Lower lobe of right lung (tissue), 2 donors: ENCODE data around the gene FAM219A. TPM values are rescaled to one million over a fixed set of nuclear protein-coding genes. Genes with fewer than 3 reads are reported as not detected.

Source experiments
- ATAC-seq, 2 donors: fragments of 200-7000 bp; cut with Tn5 transposase; one replicate each; pipeline ENCODE4 v1.9.1; 2020 to 2022; ENCODE audit warnings: mild to moderate bottlenecking in 2 of 2, moderate library complexity in 2 of 2
- DNase-seq: peaks from one replicate; pipeline ENCODE4 v3.0.0-alpha.2; 2020
- H3K27ac ChIP-seq: fragments of 200-600 bp; one replicate; pipeline ENCODE4 v1.8.0; 2022
- H3K27me3 ChIP-seq: fragments of 200-600 bp; one replicate; pipeline ENCODE4 v1.8.0; 2022; ENCODE audit warnings: low read depth
- H3K36me3 ChIP-seq: fragments of 200-600 bp; one replicate; pipeline ENCODE4 v1.8.0; 2022; ENCODE audit warnings: mild to moderate bottlenecking
- H3K4me1 ChIP-seq: fragments of 200-600 bp; one replicate; pipeline ENCODE4 v1.8.0; 2022
- H3K4me3 ChIP-seq: fragments of 200-600 bp; one replicate; pipeline ENCODE4 v1.8.0; 2022; ENCODE audit warnings: mild to moderate bottlenecking
- H3K9me3 ChIP-seq: fragments of 200-600 bp; one replicate; pipeline ENCODE4 v1.8.0; 2022
- intact Hi-C: fragments of 100-400 bp; cut with DNase I; formaldehyde crosslinking; loops from one replicate; pipeline ENCODE4 v1.11.0; 2022
- total RNA-seq: library from RNA; stranded (reverse); fragmentation: NEBNext Ultra II Directional; extraction: Animal tissue kit (Norgen Biotek cat#: 25700); gene quantifications from one replicate; pipeline ENCODE4 v1.2.1, GENCODE V29; 2021
- TF ChIP-seq, protein P1 (sequence below): fragments of 200-600 bp; IDR thresholded peaks from one replicate; pipeline ENCODE4 v1.8.0; 2022; ENCODE audit warnings: antibody characterized with exemption, mild to moderate bottlenecking
- donor health status: DM: no; HTN: yes; CAD: no; lungs with severe emphysema.

FAM219A gene
- total RNA-seq, 1 donor from 2014 or later: 24.5 TPM

DNA sequence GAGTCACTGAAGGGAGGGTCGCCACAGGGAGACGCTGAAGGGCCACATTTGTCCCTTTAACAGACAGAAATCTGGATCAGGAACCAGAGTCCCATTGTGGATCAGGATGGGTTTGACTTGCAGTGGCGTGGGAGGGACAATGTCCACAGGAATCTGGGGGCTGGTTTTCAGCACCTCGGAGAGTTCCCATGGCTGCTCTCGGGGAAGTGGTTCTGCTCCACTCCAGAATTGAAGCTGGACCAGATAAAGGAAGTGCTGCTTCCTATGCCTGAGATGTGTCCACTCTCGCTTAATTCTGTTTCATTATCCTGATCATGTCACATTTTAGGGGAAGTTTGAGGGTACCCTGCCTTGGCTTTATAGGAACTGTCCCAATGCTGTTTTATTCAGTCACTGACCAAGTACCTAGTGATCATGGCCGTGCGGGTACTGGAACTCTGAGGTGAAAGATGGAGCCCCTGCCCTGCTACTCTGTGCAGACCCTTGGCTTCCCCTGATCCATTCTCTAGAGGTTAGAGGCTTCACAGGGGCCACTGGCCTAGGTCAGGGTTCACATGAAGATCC lies 35.7 kb upstream of the FAM219A start:
- no peaks in the 10 kb centered on the region for H3K27me3 ChIP-seq
- H3K4me1 ChIP-seq: no peaks in the 10 kb centered on the region
- no peaks in the 10 kb centered on the region for H3K36me3 ChIP-seq
- TF ChIP-seq, protein P1, sequence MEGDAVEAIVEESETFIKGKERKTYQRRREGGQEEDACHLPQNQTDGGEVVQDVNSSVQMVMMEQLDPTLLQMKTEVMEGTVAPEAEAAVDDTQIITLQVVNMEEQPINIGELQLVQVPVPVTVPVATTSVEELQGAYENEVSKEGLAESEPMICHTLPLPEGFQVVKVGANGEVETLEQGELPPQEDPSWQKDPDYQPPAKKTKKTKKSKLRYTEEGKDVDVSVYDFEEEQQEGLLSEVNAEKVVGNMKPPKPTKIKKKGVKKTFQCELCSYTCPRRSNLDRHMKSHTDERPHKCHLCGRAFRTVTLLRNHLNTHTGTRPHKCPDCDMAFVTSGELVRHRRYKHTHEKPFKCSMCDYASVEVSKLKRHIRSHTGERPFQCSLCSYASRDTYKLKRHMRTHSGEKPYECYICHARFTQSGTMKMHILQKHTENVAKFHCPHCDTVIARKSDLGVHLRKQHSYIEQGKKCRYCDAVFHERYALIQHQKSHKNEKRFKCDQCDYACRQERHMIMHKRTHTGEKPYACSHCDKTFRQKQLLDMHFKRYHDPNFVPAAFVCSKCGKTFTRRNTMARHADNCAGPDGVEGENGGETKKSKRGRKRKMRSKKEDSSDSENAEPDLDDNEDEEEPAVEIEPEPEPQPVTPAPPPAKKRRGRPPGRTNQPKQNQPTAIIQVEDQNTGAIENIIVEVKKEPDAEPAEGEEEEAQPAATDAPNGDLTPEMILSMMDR: no peak
- intact Hi-C loops: no loop called here
- no peak for DNase-seq
- no peaks in the 10 kb centered on the region for H3K9me3 ChIP-seq
- H3K4me3 ChIP-seq: no peak overlapping the region
- ATAC-seq: peak; percentile 48 to 72
- H3K27ac ChIP-seq: no peak overlapping the region

DNA sequence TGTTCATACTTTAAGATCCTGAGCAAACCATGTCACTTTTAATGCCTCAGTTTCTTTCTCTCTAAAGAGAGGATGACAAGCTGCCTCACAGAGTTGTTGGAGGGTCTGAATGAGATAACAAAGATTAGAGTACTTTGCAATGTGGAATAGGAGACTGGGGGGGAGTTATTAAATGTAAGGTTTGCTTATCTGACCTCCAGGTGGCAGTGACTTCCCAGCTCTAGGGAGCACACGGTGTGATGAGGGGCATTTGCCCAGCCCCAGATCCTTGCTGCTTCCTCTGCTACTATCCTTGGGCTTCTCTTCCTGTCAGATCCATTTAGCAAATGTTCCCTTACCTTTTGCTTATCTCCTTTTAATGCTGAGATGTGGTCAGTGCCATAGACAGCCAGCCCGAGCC lies 33.7 kb upstream of the FAM219A start:
- intact Hi-C loops: no loop called here
- no peaks in the 10 kb centered on the region for H3K36me3 ChIP-seq
- H3K4me1 ChIP-seq: no peaks in the 10 kb centered on the region
- no peak for DNase-seq
- H3K4me3 ChIP-seq: no peak overlapping the region
- no peaks in the 10 kb centered on the region for H3K27me3 ChIP-seq
- TF ChIP-seq, protein P1: no peak
- no peaks in the 10 kb centered on the region for H3K9me3 ChIP-seq
- no peak overlapping the region for H3K27ac ChIP-seq
- ATAC-seq: no peak

DNA sequence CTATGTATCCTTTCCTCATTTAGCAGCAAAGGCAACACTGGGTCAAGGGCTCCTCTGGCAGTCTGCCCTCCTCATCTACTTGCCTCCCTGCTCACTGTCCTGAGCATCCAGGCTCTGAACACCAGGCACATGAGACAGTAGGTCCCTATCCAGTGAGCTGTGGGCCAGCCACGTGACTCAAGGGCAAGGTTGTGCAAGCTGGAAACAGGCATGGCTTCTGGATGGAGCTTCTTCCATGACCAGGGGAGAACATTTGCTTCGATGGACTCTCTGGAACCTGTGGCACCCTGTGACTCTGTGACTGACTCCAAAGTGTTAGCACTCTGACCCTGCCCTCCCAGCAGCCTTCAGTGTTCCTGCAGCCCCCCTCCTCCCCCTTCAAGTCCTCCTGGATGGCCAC lies 33.2 kb upstream of the FAM219A start:
- no peaks in the 10 kb centered on the region for H3K27me3 ChIP-seq
- H3K4me1 ChIP-seq: no peaks in the 10 kb centered on the region
- no peaks in the 10 kb centered on the region for H3K9me3 ChIP-seq
- intact Hi-C loops: no loop called here
- TF ChIP-seq, protein P1: no peak
- DNase-seq (no peak), ATAC-seq (no peak)
- H3K27ac ChIP-seq: no peak overlapping the region
- H3K4me3 ChIP-seq: no peak overlapping the region
- H3K36me3 ChIP-seq: no peaks in the 10 kb centered on the region

DNA sequence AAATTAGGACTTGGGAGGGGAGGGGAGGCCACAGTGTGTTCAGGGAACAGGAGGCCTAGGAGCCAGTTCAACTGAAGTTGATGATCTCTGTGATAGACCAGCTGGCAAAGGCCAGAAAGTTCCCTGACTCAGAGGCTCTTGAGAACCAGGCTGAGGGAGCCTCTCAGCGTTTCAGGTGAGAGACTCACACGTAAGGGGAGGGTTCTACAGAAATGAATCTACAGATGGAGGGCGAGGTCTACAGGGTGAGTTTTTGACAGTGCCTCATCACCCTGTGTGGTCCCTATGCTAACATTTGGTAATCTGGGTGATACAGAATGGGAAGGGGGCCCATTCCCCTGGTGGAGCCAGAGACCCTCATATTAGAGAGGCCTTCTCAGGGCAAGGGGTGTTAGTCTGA lies 32.4 kb upstream of the FAM219A start:
- DNase-seq: no peak
- Histone ChIP-seq H3K4me1 (no peaks in the 10 kb centered on the region), H3K27me3 (no peaks in the 10 kb centered on the region), H3K9me3 (no peaks in the 10 kb centered on the region), H3K36me3 (no peaks in the 10 kb centered on the region), H3K27ac (no peak overlapping the region), H3K4me3 (no peak overlapping the region)
- intact Hi-C loops: no loop called here
- TF ChIP-seq, protein P1: no peak
- no peak for ATAC-seq

DNA sequence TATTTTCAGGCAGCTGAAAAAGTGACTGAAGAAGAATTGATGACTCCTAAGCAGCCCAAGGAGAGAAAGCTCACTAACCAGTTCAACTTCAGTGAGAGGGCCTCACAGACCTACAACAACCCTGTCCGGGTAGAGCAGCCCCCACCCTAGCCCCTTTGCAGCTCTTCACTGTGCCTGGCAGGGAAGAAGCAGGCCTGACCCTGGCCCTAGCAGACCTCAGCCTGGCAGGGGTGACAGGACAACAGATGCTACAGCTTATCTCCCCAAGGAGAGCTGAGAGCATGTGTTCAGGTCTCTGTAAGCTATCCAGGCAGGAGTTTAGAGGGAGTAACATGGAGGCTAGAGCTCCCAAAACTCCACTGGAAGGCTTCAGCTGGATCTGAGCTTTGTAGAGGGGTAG lies 32.0 kb upstream of the FAM219A start:
- DNase-seq (no peak), ATAC-seq (no peak)
- Histone ChIP-seq H3K4me3 (no peak overlapping the region), H3K9me3 (no peaks in the 10 kb centered on the region), H3K4me1 (no peaks in the 10 kb centered on the region), H3K27me3 (no peaks in the 10 kb centered on the region), H3K27ac (no peak overlapping the region), H3K36me3 (no peaks in the 10 kb centered on the region)
- intact Hi-C loops: no loop called here
- TF ChIP-seq, protein P1: no peak

DNA sequence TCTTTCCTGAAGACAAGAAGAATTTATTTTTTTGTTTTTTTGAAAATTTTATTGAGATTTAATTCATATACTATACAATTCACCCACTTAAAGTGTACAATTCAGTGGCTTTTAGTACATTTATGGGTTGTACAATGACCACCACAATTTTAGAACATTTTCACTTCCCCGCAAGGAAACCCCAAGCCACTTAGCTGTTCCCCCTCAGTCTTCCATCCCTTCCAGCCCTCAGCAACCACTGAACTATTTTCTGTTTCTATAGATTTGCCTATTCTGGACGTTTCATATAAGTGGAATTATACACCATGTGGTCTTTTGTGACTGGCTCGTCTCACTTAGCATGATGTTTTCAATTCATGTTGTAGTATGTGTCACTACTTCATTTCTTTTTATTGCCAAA lies 28.2 kb upstream of the FAM219A start:
- H3K36me3 ChIP-seq: no peaks in the 10 kb centered on the region
- H3K9me3 ChIP-seq: no peaks in the 10 kb centered on the region
- no peak overlapping the region for H3K4me3 ChIP-seq
- H3K27me3 ChIP-seq: no peaks in the 10 kb centered on the region
- intact Hi-C loops: no loop called here
- H3K27ac ChIP-seq: no peak overlapping the region
- no peaks in the 10 kb centered on the region for H3K4me1 ChIP-seq
- no peak for DNase-seq
- TF ChIP-seq, protein P1: no peak
- no peak for ATAC-seq
